ENCODE results near the gene HRG. TPM values are rescaled to one million over a fixed set of nuclear protein-coding genes. Genes with fewer than 3 reads are reported as not detected.

Gene HRG
- total and polyA plus RNA-seq, 2 of the 4 experiments (the other 2 are of a cell fraction) = not detected

- Histone ChIP-seq H2BK5ac (ENCODE audit: low read depth, low read length, poor library complexity, severe bottlenecking) (no peak overlapping the region), H4K8ac (ENCODE audit: low read depth in 2 of 2, low read length in 2 of 2) (no peak overlapping the region), H3K18ac (ENCODE audit: low read depth, low read length) (no peak overlapping the region), H2BK20ac (ENCODE audit: low read depth, low read length) (no peak overlapping the region), H2AFZ (replicated peaks; ENCODE audit: low read length, poor library complexity) (no peak overlapping the region), H3K4me2 (ENCODE audit: low read depth, low read length) (no peak overlapping the region), H3K36me3 (ENCODE audit: control insufficient read depth, insufficient read depth, low read length) (no peaks in the 10 kb centered on the region), H2BK15ac (ENCODE audit: low read depth, low read length) (no peak overlapping the region), H3K4me3 (ENCODE audit: insufficient read depth, low read depth, low read length) (no peak overlapping the region), H3K9ac (ENCODE audit: low read depth, low read length) (no peak overlapping the region), H4K5ac (ENCODE audit: low read depth, low read length) (no peak overlapping the region), H3K27me3 (ENCODE audit: control insufficient read depth, insufficient read depth, low read length) (peaks cover 1% of the 10 kb centered on the region), H3K4ac (ENCODE audit: low read depth, low read length) (no peak overlapping the region), H2AK9ac (replicated peaks; ENCODE audit: low read depth, low read length, poor library complexity) (no peak overlapping the region), H3K4me1 (ENCODE audit: control insufficient read depth, insufficient read depth, low read length) (peaks cover 2% of the 10 kb centered on the region; the same call in 1 of the 2 replicates), H3K27ac (ENCODE audit: insufficient read depth, low read length) (no peak overlapping the region), H3K9me1 (ENCODE audit: insufficient read depth, low read length) (no peaks in the 10 kb centered on the region), H3K56ac (ENCODE audit: extremely low read depth, insufficient read depth, low read length) (no peak overlapping the region), H4K91ac (ENCODE audit: insufficient read depth, low read depth, low read length) (no peak overlapping the region), H3K9me3 (ENCODE audit: control insufficient read depth, insufficient read depth, low read length) (no peaks in the 10 kb centered on the region), H2BK120ac (ENCODE audit: low read depth, low read length) (no peak overlapping the region), H2AK5ac (ENCODE audit: low read depth, low read length) (no peak overlapping the region), H3K14ac (replicated peaks; ENCODE audit: low read depth, low read length) (no peak overlapping the region), H3K79me1 (ENCODE audit: low read depth in 1 of 2, low read length in 2 of 2) (no peaks in the 10 kb centered on the region), H3K23ac (ENCODE audit: low read depth, low read length) (no peak overlapping the region), H4K20me1 (ENCODE audit: insufficient read depth, low read length) (no peaks in the 10 kb centered on the region)
- DNase-seq (no peak), ATAC-seq (ENCODE audit: low read depth) (no peak)
- intact Hi-C loops (cut with micrococcal nuclease) = no loop called here
- BruUV-seq (replicated peaks) = no TSS peak
- in situ Hi-C loops (cut with MboI; ENCODE audit: low sequenced_read_pairs) = no loop called here
- ChIA-PET CTCF (no interaction called here), POLR2A (ENCODE audit: unreplicated experiment) (no interaction called here)
- dilution Hi-C loops (cut with HindIII; ENCODE audit: low sequenced_read_pairs, unreplicated experiment) = no loop called here
- WGBS, 2 experiments (ENCODE audit: extremely low coverage in 2 of 2, insufficient read length in 1 of 2) = 81% methylated on average over 3 of the region's 12 CpGs; no CpG with 5 or more reads in 1 of the 2 experiments
- TF ChIP-seq MAZ (IDR thresholded peaks at IDR 0.05; ENCODE audit: borderline replicate concordance, low read depth, low read length) (no peak), CTCF (conservative IDR thresholded peaks at IDR 0.05; ENCODE audit: low read depth, low read length) (no peak), CHD1 (IDR thresholded peaks at IDR 0.05; ENCODE audit: low read depth, low read length) (no peak), POLR2A (IDR thresholded peaks at IDR 0.05; ENCODE audit: low read depth, low read length) (no peak)
Measured at GRCh38 chr3:186724911-186725310, 59.1 kb downstream of the HRG start.

Small RNA genes within 50 kb of the gene (microRNA-seq; reads per million reads assigned to microRNA genes)
- not detected for gene RF00017 (ENCODE audit: insufficient read depth, insufficient read length)

Small RNA genes within 50 kb of the gene (small RNA-seq; reads per million reads assigned to genes)
- gene RF00017 = 0 reads per million in 5 experiments

Other genes with a start within 250 kb of the HRG start
- 0.36 and 0.56 TPM in 2 replicates for gene CRYGS, start 121.6 kb upstream of the HRG start, total RNA-seq (2012; rRNA removed)
- 2.1 TPM in 2 replicates for gene CRYGS, start 121.6 kb upstream of the HRG start, polyA plus RNA-seq (2012; rRNA removed)
- gene TBCCD1, start 98.7 kb upstream of the HRG start, total RNA-seq (2012; rRNA removed) = 17.8 and 19.7 TPM in 2 replicates
- gene TBCCD1, start 98.7 kb upstream of the HRG start, polyA plus RNA-seq (2012; rRNA removed) = 6.5 and 7.9 TPM in 2 replicates
- 27.4 and 62.8 TPM in 2 replicates for gene DNAJB11, start 95.3 kb upstream of the HRG start, total RNA-seq (2012; rRNA removed)
- 42.4 and 48.6 TPM in 2 replicates for gene DNAJB11, start 95.3 kb upstream of the HRG start, polyA plus RNA-seq (2012; rRNA removed)
- gene AHSG, start 53.0 kb upstream of the HRG start, total RNA-seq (2012; rRNA removed) = not detected in 2 replicates
- not detected in 2 replicates for gene AHSG, start 53.0 kb upstream of the HRG start, polyA plus RNA-seq (2012; rRNA removed)
- not detected in 2 replicates for gene FETUB, start 25.6 kb upstream of the HRG start, total RNA-seq (2012; rRNA removed)
- not detected in 2 replicates for gene FETUB, start 25.6 kb upstream of the HRG start, polyA plus RNA-seq (2012; rRNA removed)
- not detected in 2 replicates for gene KNG1, start 51.3 kb downstream of the HRG start, total RNA-seq (2012; rRNA removed)
- gene KNG1, start 51.3 kb downstream of the HRG start, polyA plus RNA-seq (2012; rRNA removed) = not detected in 2 replicates
- 310 and 449 TPM in 2 replicates for gene EIF4A2, start 117.6 kb downstream of the HRG start, total RNA-seq (2012; rRNA removed)
- gene EIF4A2, start 117.6 kb downstream of the HRG start, polyA plus RNA-seq (2012; rRNA removed) = 259 and 320 TPM in 2 replicates
- 19.5 and 34.4 TPM in 2 replicates for gene RFC4, start 140.5 kb downstream of the HRG start, total RNA-seq (2012; rRNA removed)
- 21.2 and 27.9 TPM in 2 replicates for gene RFC4, start 140.5 kb downstream of the HRG start, polyA plus RNA-seq (2012; rRNA removed)
- gene ADIPOQ, start 176.7 kb downstream of the HRG start, total RNA-seq (2012; rRNA removed) = not detected in 2 replicates
- gene ADIPOQ, start 176.7 kb downstream of the HRG start, polyA plus RNA-seq (2012; rRNA removed) = not detected in 2 replicates